ENCODE results near the gene TACC2.

Gene TACC2

GRCh38 chr10:122299423-122300075 lies 310.6 kb downstream of the TACC2 start:
- no peak for DNase-seq (ENCODE audit: low read depth)
- TF ChIP-seq CTCF (IDR thresholded peaks at IDR 0.05; ENCODE audit: low read depth, low read length, missing control alignments) = no peak
- in situ Hi-C loops (cut with HindIII; ENCODE audit: low sequenced_read_pairs) = loop anchor here (5.0 kb wide), 1 partner anchor 133 kb away; no protein-coding TSS in a partner anchor
- H3K4me3 ChIP-seq (ENCODE audit: low read depth, low read length) = no peak overlapping the region

- in situ Hi-C loops (cut with HindIII; ENCODE audit: low sequenced_read_pairs) = no loop called here
- DNase-seq (ENCODE audit: low read depth) = peak; percentile 22
- no peak overlapping the region for H3K4me3 ChIP-seq (ENCODE audit: low read depth, low read length)
- no peak for TF ChIP-seq CTCF (IDR thresholded peaks at IDR 0.05; ENCODE audit: low read depth, low read length, missing control alignments)
Observed at GRCh38 chr10:122301055-122301810, 312.3 kb downstream of the TACC2 start.

- H3K4me3 ChIP-seq (ENCODE audit: low read depth, low read length) = no peak overlapping the region
- TF ChIP-seq CTCF (IDR thresholded peaks at IDR 0.05; ENCODE audit: low read depth, low read length, missing control alignments) = no peak
- in situ Hi-C loops (cut with HindIII; ENCODE audit: low sequenced_read_pairs) = no loop called here
- no peak for DNase-seq (ENCODE audit: low read depth)
Observed at GRCh38 chr10:122301811-122302115, 312.8 kb downstream of the TACC2 start.

GRCh38 chr10:122302315-122302714 lies 313.4 kb downstream of the TACC2 start:
- no peak for DNase-seq (ENCODE audit: low read depth)
- in situ Hi-C loops (cut with HindIII; ENCODE audit: low sequenced_read_pairs) = no loop called here
- H3K4me3 ChIP-seq (ENCODE audit: low read depth, low read length) = no peak overlapping the region
- no peak for TF ChIP-seq CTCF (IDR thresholded peaks at IDR 0.05; ENCODE audit: low read depth, low read length, missing control alignments)

- DNase-seq (ENCODE audit: low read depth) = no peak
- in situ Hi-C loops (cut with HindIII; ENCODE audit: low sequenced_read_pairs) = no loop called here
- TF ChIP-seq CTCF (IDR thresholded peaks at IDR 0.05; ENCODE audit: low read depth, low read length, missing control alignments) = no peak
- no peak overlapping the region for H3K4me3 ChIP-seq (ENCODE audit: low read depth, low read length)
Observed at GRCh38 chr10:122303271-122304053, 314.5 kb downstream of the TACC2 start.

All from astrocyte of the cerebellum (primary cell).